ENCODE measurements around the gene NADK. TPM values are rescaled to one million over a fixed set of nuclear protein-coding genes. Genes with fewer than 3 reads are reported as not detected.
"Not testable (repeated sequence)": the region's sequence is repeated elsewhere in the genome, so short reads cannot be mapped to it uniquely, and the experiment has no call there.

The NADK gene
- total RNA-seq, 1 experiment from 2014 or later, result 93.4 TPM

DNA sequence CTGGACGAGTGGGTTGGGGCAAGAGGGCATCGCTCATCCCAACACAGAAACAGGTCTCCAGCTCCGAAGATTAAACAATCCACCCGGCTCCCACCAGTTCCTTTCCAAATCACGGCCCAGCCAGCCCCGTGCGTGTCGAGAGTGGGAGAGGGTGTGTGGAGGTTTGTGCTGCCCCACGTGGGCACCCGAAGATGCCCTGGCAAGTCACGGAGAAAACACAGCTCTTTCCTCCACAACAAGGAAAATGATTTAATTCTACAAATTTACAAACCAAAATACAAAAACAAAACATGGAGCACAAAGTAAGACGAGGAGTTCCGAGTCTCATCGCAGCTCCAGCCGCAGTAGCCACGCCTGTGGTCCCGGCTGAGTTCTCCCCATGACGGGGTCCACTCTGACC, 75.8 kb downstream of the NADK start:
- RAD21 ChIA-PET (ENCODE audit: low non-redundant PET in 1 of 2, low total read pairs in 2 of 2, uncharacterized antibody in 2 of 2, unreplicated experiment in 2 of 2); H3K4me1 ChIP-seq (ENCODE audit: control insufficient read depth in 1 of 2, insufficient read depth in 2 of 2, low read length in 2 of 2); H3K4me3 ChIP-seq (replicated peaks in 1 of 2; ENCODE audit: low read depth in 1 of 2, low read length in 2 of 2); H3K27me3 ChIP-seq (ENCODE audit: insufficient read depth, low read length); H4K20me1 ChIP-seq (ENCODE audit: insufficient read depth); ATAC-seq; H3K9me2 ChIP-seq (ENCODE audit: insufficient read depth); H3K9me3 ChIP-seq (ENCODE audit: control insufficient read depth in 1 of 2, insufficient read depth in 1 of 2, low read depth in 1 of 2, low read length in 2 of 2); CTCF ChIA-PET; BruUV-seq (replicated peaks); POLR2A ChIA-PET; H3K27ac ChIP-seq (ENCODE audit: low read depth, low read length); H3K9ac ChIP-seq (ENCODE audit: low read length); H3K36me3 ChIP-seq (ENCODE audit: control insufficient read depth in 1 of 2, insufficient read depth in 2 of 2, low read length in 2 of 2); DNase-seq (ENCODE audit: low read depth, low spot score); H3K79me2 ChIP-seq (ENCODE audit: insufficient read depth, low read length); H3K4me2 ChIP-seq (ENCODE audit: low read length); H2AFZ ChIP-seq (ENCODE audit: low read depth, low read length, poor library complexity, severe bottlenecking); intact Hi-C loops (cut with micrococcal nuclease): not testable (repeated sequence)

Other genes starting within 250 kb of the NADK start
- gene TMEM240, start 237.8 kb downstream of the NADK start, total RNA-seq (2021; ENCODE audit: unreplicated experiment), result 2.3 TPM
- gene SSU72, start 203.6 kb downstream of the NADK start, total RNA-seq (2021; ENCODE audit: unreplicated experiment), result 134 TPM
- 8.4 TPM for gene FNDC10, start 178.3 kb downstream of the NADK start, total RNA-seq (2021; ENCODE audit: unreplicated experiment)
- gene MIB2, start 163.0 kb downstream of the NADK start, total RNA-seq (2021; ENCODE audit: unreplicated experiment), result 194 TPM
- gene MMP23B, start 146.3 kb downstream of the NADK start, total RNA-seq (2021; ENCODE audit: unreplicated experiment), result 8.7 TPM
- 31.5 TPM for gene CDK11B, start 119.5 kb downstream of the NADK start, total RNA-seq (2021; ENCODE audit: unreplicated experiment)
- gene SLC35E2B, start 85.7 kb downstream of the NADK start, total RNA-seq (2021; ENCODE audit: unreplicated experiment), result 30.3 TPM
- gene CDK11A, start 54.1 kb downstream of the NADK start, total RNA-seq (2021; ENCODE audit: unreplicated experiment), result 61.0 TPM
- gene GNB1, start 112.6 kb upstream of the NADK start, total RNA-seq (2021; ENCODE audit: unreplicated experiment), result 371 TPM
- 2.3 TPM for gene CALML6, start 136.8 kb upstream of the NADK start, total RNA-seq (2021; ENCODE audit: unreplicated experiment)
- gene TMEM52, start 140.8 kb upstream of the NADK start, total RNA-seq (2021; ENCODE audit: unreplicated experiment), result 27.5 TPM
- 4.9 TPM for gene CFAP74, start 225.3 kb upstream of the NADK start, total RNA-seq (2021; ENCODE audit: unreplicated experiment)
- gene GABRD, start 240.9 kb upstream of the NADK start, total RNA-seq (2021; ENCODE audit: unreplicated experiment), result 15.6 TPM